GM18519 (cell line): ENCODE data around the gene CNTNAP2.

Experiments
- ATAC-seq: cut with Tn5 transposase; IDR thresholded peaks from one replicate; pipeline ENCODE4 v1.9.1; 2021; ENCODE audit warnings: mild to moderate bottlenecking, moderate library complexity; ENCODE audit not compliant: unreplicated experiment, low FRiP score

CNTNAP2 gene

GRCh38 chr7:148079206-148080080 is 1962.8 kb downstream of the CNTNAP2 start:
- no peak for ATAC-seq

GRCh38 chr7:148083448-148083847 is 1966.8 kb downstream of the CNTNAP2 start:
- no peak for ATAC-seq

GRCh38 chr7:148084138-148084537 is 1967.5 kb downstream of the CNTNAP2 start:
- peak; percentile 85 for ATAC-seq

- no peak for ATAC-seq
These were observed 1975.3 kb downstream of the CNTNAP2 start for GRCh38 chr7:148091882-148092281.

GRCh38 chr7:148093375-148094166 is 1977.0 kb downstream of the CNTNAP2 start:
- no peak for ATAC-seq

GRCh38 chr7:148095066-148095465 is 1978.5 kb downstream of the CNTNAP2 start:
- ATAC-seq = no peak

GRCh38 chr7:148104136-148104716 is 1987.6 kb downstream of the CNTNAP2 start:
- no peak for ATAC-seq

- no peak for ATAC-seq
These were observed 1988.3 kb downstream of the CNTNAP2 start for GRCh38 chr7:148104924-148105323.

- ATAC-seq = no peak
These were observed 1989.3 kb downstream of the CNTNAP2 start for GRCh38 chr7:148105853-148106252.

- no peak for ATAC-seq
These were observed 1991.0 kb downstream of the CNTNAP2 start for GRCh38 chr7:148107443-148108127.

GRCh38 chr7:148108381-148108780 is 1991.8 kb downstream of the CNTNAP2 start:
- ATAC-seq = no peak

- no peak for ATAC-seq
These were observed 1993.7 kb downstream of the CNTNAP2 start for GRCh38 chr7:148110097-148110868.

GRCh38 chr7:148114804-148115203 is 1998.2 kb downstream of the CNTNAP2 start:
- ATAC-seq = no peak

GRCh38 chr7:148115308-148115707 is 1998.7 kb downstream of the CNTNAP2 start:
- ATAC-seq = no peak

GRCh38 chr7:148116195-148116594 is 1999.6 kb downstream of the CNTNAP2 start:
- ATAC-seq = no peak

- ATAC-seq = no peak
These were observed 2000.3 kb downstream of the CNTNAP2 start for GRCh38 chr7:148116829-148117403.

GRCh38 chr7:148118371-148118770 is 2001.8 kb downstream of the CNTNAP2 start:
- no peak for ATAC-seq

GRCh38 chr7:148121401-148121800 is 2004.8 kb downstream of the CNTNAP2 start:
- no peak for ATAC-seq

- ATAC-seq = no peak
These were observed 2005.2 kb downstream of the CNTNAP2 start for GRCh38 chr7:148121847-148122246.
